Gastroesophageal sphincter (tissue), 4 donors: Measurements from ENCODE around the gene SERPINE3. TPM values are rescaled to one million over a fixed set of nuclear protein-coding genes. Genes with fewer than 3 reads are reported as not detected.

ENCODE experiments used
- ATAC-seq: fragments of 150-250 bp; one replicate; pipeline ENCODE4 v1.9.1; 2016; ENCODE audit warnings: mild to moderate bottlenecking, moderate library complexity
- H3K27ac ChIP-seq, 4 donors: fragments of 200-600 bp; sonication (generic) in 3 of 4; 1 replicate in 3 of 4; 2 replicates in 1 of 4; pipeline ENCODE4 v1.5.1; 2016 to 2019
- H3K27me3 ChIP-seq: fragments of 200-600 bp; sonication (generic); one replicate; pipeline ENCODE4 v1.5.1; 2019
- H3K36me3 ChIP-seq, 2 donors: fragments of 200-600 bp; sonication (generic); one replicate each; pipeline ENCODE4 v1.5.1; 2019; ENCODE audit warnings: control low read depth in 1 of 2
- H3K4me1 ChIP-seq, 3 donors: fragments of 200-600 bp; sonication (generic); 1 replicate in 2 of 3; 2 replicates in 1 of 3; pipeline ENCODE4 v1.5.1; 2016 to 2019; ENCODE audit warnings: control low read depth in 2 of 3
- H3K4me3 ChIP-seq, 2 donors: fragments of 200-600 bp; sonication (generic); one replicate each; pipeline ENCODE4 v1.5.1; 2019; ENCODE audit warnings: mild to moderate bottlenecking in 1 of 2, moderate library complexity in 1 of 2
- H3K9me3 ChIP-seq, 3 donors: fragments of 200-600 bp; sonication (generic); one replicate each; pipeline ENCODE4 v1.5.1; 2017 to 2019; ENCODE audit warnings: control low read depth in 2 of 3
- CTCF ChIP-seq, 4 experiments: fragments of 200-600 bp in 2 of 4; fragments of 450-650 bp in 2 of 4; sonication (generic) in 1 of 4; IDR thresholded peaks; one replicate each; pipeline ENCODE4 v1.5.1; 2017 to 2019; ENCODE audit warnings: antibody characterized with exemption in 4 of 4, mild to moderate bottlenecking in 2 of 4, moderate library complexity in 2 of 4
- EP300 ChIP-seq: sonication (generic); formaldehyde crosslinking; IDR thresholded peaks from one replicate; pipeline ENCODE4 v1.6.1; 2017; ENCODE audit warnings: antibody characterized with exemption, mild to moderate bottlenecking
- POLR2A ChIP-seq, 2 donors: fragments of 450-650 bp; IDR thresholded peaks; one replicate each; pipeline ENCODE4 v1.6.1; 2017; ENCODE audit warnings: antibody characterized with exemption in 2 of 2, mild to moderate bottlenecking in 2 of 2, moderate library complexity in 1 of 2
- POLR2AphosphoS5 ChIP-seq: sonication (generic); formaldehyde crosslinking; IDR thresholded peaks from one replicate; pipeline ENCODE4 v1.6.1; 2017; ENCODE audit warnings: antibody characterized with exemption
- WGBS, 2 donors: methylation state at CpG; one replicate each; pipeline ENCODE4 v1.1.5; 2018; ENCODE audit warnings: low coverage in 1 of 2; 5-methylcytosine and 5-hydroxymethylcytosine counted together
- total RNA-seq, 4 donors: library from RNA; depleted of rRNA; stranded (reverse); fragments of >200 nt; gene quantifications; one replicate each; pipeline ENCODE4 v1.1.0, GENCODE V29; 2016

Gene SERPINE3
- total RNA-seq, 4 donors from 2014 or later, result 0.78 TPM; not detected in 3

GRCh38 chr13:51321836-51322235, 17.7 kb upstream of the SERPINE3 start:
- TF ChIP-seq EP300, result no peak
- TF ChIP-seq CTCF (IDR thresholded peaks at IDR 0.05), result no peak
- no peak for TF ChIP-seq POLR2AphosphoS5
- TF ChIP-seq POLR2A (IDR thresholded peaks at IDR 0.05), result no peak
- Histone ChIP-seq H3K9me3 (no peaks in the 10 kb centered on the region), H3K27me3 (no peaks in the 10 kb centered on the region), H3K4me1 (no peaks in the 10 kb centered on the region), H3K4me3 (no peak overlapping the region), H3K36me3 (no peaks in the 10 kb centered on the region), H3K27ac (no peak overlapping the region)
- 61 to 100% methylated on average over 1 to 2 of the region's 2 CpGs for WGBS, 2 donors
- ATAC-seq, result no peak

- ATAC-seq, result no peak
- Histone ChIP-seq H3K27me3 (no peaks in the 10 kb centered on the region), H3K9me3 (no peaks in the 10 kb centered on the region), H3K4me3 (no peak overlapping the region), H3K4me1 (no peaks in the 10 kb centered on the region), H3K27ac (no peak overlapping the region), H3K36me3 (no peaks in the 10 kb centered on the region)
- no peak for TF ChIP-seq POLR2AphosphoS5
- TF ChIP-seq POLR2A (IDR thresholded peaks at IDR 0.05), result no peak
- no peak for TF ChIP-seq CTCF (IDR thresholded peaks at IDR 0.05)
- no peak for TF ChIP-seq EP300
- WGBS, 2 donors, result 100% methylated on average over 2 of the region's 3 CpGs; no CpG with 5 or more reads in 1 of the 2 donors
These were observed 16.7 kb upstream of the SERPINE3 start for GRCh38 chr13:51322826-51323225.

GRCh38 chr13:51323824-51324511, 15.5 kb upstream of the SERPINE3 start:
- Histone ChIP-seq H3K9me3 (no peaks in the 10 kb centered on the region), H3K27me3 (no peaks in the 10 kb centered on the region), H3K4me1 (no peaks in the 10 kb centered on the region), H3K4me3 (no peak overlapping the region), H3K36me3 (no peaks in the 10 kb centered on the region), H3K27ac (no peak overlapping the region)
- 84 to 89% methylated on average over 4 to 5 of the region's 5 CpGs for WGBS, 2 donors
- no peak for ATAC-seq
- TF ChIP-seq POLR2A (IDR thresholded peaks at IDR 0.05), result no peak
- no peak for TF ChIP-seq EP300
- TF ChIP-seq POLR2AphosphoS5, result no peak
- TF ChIP-seq CTCF (IDR thresholded peaks at IDR 0.05), result no peak

- H3K36me3 ChIP-seq, result no peaks in the 10 kb centered on the region
- H3K4me1 ChIP-seq, result no peaks in the 10 kb centered on the region
- H3K4me3 ChIP-seq, result no peak overlapping the region
- no peaks in the 10 kb centered on the region for H3K9me3 ChIP-seq
- H3K27ac ChIP-seq, result no peak overlapping the region
- H3K27me3 ChIP-seq, result no peaks in the 10 kb centered on the region
- no peak for ATAC-seq
- WGBS, 2 donors, result 65 to 67% methylated on average over 2 to 8 of the region's 14 CpGs
- TF ChIP-seq POLR2AphosphoS5 (no peak), EP300 (no peak), POLR2A (IDR thresholded peaks at IDR 0.05) (no peak), CTCF (IDR thresholded peaks at IDR 0.05) (no peak)
These were observed 14.6 kb upstream of the SERPINE3 start for GRCh38 chr13:51324714-51325420.

GRCh38 chr13:51325837-51326236, 13.7 kb upstream of the SERPINE3 start:
- 85% methylated on average over 6 of the region's 6 CpGs; no CpG with 5 or more reads in 1 of the 2 donors for WGBS, 2 donors
- TF ChIP-seq POLR2A (IDR thresholded peaks at IDR 0.05), result no peak
- TF ChIP-seq CTCF (IDR thresholded peaks at IDR 0.05), result no peak
- TF ChIP-seq POLR2AphosphoS5, result no peak
- no peak for TF ChIP-seq EP300

More at GRCh38 chr13:51325837-51326236, 13.7 kb upstream of the SERPINE3 start:
- no peak for ATAC-seq
- Histone ChIP-seq H3K36me3 (no peaks in the 10 kb centered on the region), H3K9me3 (no peaks in the 10 kb centered on the region), H3K27me3 (no peaks in the 10 kb centered on the region), H3K27ac (no peak overlapping the region), H3K4me1 (no peaks in the 10 kb centered on the region), H3K4me3 (no peak overlapping the region)
